SK-N-MC (cell line): Measurements from ENCODE around the gene ACOXL.

Experiments
- EZH2 ChIP-seq: fragments of 200-600 bp; sonication (generic); IDR thresholded peaks from one replicate; pipeline ENCODE4 v1.6.1; 2017; ENCODE audit warnings: antibody characterized with exemption
- FOXP2 ChIP-seq: optimal IDR thresholded peaks from 2 replicates; pipeline ENCODE3; 2011; ENCODE audit warnings: mild to moderate bottlenecking, moderate library complexity; ENCODE audit not compliant: insufficient read depth; ENCODE audit errors: extremely low read length, control extremely low read depth
- POLR2AphosphoS5 ChIP-seq: IDR thresholded peaks from 2 replicates; pipeline ENCODE4 v1.6.1; 2012; ENCODE audit warnings: mild to moderate bottlenecking, low read depth, low read length, borderline replicate concordance

- TF ChIP-seq EZH2 (no peak), POLR2AphosphoS5 (no peak), FOXP2 (no peak)
Measured at GRCh38 chr2:111164078-111164477, 431.7 kb downstream of the ACOXL start.
